ENCODE measurements around the gene MYO18A.

The MYO18A gene

DNA sequence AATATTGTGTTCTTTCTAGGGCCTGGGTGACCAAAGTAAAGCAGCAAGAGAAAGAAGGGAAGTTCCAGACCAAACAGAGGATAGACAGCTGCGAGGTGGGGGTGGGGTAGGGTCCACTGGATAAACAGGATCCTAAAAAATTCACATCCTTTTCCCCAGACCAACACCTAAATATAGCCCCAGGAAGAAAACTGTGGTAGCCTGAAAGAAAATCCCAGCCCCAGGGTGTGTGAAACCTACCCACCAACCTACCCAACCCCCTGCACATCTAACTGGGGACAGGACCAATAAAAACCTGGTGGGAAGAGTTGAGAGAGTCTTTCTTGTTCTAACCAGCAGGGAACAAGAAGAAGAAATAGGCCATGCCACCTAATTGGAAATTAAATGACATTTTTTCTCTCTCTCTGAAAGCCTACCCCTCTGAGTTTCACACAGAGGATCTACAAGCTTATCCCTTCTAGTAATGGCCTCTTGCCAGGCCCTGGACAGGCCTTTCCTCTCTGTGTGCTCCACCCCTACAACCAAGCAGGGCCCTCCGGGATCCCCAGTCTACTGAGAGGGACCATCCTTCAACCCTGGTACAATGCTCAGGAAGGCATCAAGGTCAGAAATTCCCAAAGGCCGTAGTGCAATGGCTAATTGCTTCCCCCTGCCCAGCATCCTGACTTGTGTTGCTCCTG, 12.0 kb downstream of the MYO18A start:
- no peak for DNase-seq (ENCODE audit: low read depth, low spot score)

DNA sequence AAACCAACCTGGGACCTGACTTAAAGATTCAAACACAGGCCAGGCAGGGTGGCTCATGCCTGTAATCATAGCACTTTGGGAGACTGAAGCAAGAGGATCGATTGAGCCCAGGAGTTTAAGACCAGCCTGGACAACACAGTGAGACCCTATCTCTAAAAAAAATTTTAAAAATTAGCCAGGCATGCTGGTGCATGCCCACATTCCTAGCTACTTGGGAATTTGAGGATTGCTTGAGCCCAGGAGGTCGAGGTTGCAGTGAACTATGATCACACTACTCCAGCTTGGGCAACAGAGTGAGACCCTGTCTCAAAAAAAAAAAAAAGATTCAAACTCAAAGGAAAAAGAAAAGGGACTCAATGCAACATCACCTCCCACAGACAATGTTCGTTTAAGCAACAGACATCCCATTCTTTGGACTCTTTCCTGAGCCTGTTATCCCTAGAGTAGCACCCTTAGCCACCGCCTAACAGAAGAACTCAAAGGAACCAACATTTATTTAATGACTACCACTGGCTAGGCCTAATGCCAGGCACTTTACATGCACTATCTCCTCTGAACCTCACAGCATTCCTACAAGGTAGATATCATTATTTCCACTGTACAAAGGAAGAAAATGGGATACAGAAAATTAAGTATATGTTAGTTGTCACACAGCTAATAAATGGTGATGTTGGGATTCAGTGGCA, 12.7 kb downstream of the MYO18A start:
- no peak for DNase-seq (ENCODE audit: low read depth, low spot score)

DNA sequence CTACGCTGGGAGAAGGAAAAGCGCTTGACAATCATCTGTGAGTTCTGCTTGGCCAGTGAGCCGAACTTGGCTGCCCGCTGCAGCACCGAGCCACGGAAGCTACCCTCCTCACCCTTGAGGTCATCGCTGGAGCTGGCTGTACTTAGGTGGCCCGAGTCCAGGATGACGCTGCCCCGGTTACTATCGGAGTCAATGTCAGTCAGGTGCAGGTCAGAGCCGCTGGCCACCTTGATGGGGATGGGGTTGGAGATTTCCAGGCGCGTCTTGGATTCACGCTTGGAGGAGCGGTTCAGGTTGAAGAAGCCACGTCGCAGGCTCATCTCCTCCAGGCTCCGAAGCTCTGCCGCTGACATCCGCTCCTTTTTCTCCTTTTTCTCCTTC, 13.7 kb downstream of the MYO18A start:
- no peak for DNase-seq (ENCODE audit: low read depth, low spot score)

DNA sequence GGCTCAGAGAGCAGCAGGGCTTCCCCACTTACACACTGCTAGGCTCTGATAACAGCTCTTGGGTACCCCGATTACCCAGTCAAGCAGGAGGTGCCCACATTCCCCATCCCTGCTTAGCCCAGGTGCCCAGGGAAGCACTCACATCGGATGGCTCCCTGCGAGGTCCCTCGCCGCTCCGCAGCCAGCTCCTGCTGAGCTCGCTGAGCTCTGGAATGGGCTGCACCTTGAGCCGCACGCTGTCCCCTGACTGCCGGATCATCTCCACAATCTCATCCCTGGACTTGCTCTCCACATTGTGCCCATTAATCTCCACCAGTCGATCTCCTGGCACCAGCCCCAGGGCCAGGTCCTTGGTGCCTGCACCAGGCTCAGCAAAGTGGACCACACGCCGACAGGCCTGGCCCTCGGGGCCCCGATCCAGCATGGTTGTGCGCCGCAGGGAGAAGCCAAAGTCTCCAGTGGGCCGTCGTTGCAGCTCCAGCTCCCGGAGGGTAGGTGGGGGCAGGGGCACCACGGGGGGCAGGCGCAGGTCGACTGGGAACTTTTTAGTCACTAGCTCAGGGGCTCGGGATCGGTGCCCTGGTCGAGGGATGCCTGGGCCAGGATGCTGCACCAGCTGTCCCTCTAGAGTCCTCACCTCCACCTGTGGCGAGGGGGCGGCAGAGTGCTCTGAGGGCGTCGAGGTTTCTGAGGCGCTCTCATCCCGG, 14.2 kb downstream of the MYO18A start:
- no peak for DNase-seq (ENCODE audit: low read depth, low spot score)

DNA sequence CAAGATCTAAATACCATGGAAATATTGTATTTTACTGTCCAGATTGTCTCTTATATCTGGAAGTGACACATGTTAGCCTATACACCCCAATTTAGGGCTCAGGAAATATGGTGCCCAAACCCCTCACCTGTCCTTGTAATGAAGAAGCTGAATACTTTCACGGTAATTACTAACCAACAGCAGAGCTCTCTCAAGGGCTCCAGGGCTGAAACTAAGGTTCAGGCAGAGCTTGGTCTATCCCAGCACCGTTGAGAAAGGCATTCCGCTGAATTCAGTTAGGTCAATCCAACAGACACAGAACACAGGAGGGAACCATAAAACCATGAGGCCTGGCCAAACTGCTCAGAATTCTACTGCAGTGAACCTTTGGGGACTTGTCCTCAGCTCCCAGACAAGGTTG, 14.9 kb downstream of the MYO18A start:
- DNase-seq (ENCODE audit: low read depth, low spot score): no peak

DNA sequence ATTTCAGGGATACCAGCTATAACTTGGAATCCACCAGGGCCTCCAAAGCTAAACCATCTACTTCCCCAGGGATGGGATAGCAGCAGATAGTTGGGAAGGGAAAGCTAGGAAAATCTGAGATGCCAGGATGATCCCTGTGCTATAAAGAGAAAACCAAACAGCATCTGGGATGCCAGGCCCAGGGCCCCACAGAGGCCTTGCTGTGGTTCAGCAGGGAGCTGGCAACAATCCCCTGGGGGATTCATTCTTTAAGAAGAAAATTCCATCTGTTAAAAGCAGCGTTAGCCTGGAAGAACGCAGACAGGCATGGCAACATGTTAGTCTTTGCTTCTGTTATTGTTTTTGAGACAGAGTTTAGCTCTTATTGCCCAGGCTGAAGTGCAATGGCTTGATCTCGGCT, 16.6 kb downstream of the MYO18A start:
- no peak for DNase-seq (ENCODE audit: low read depth, low spot score)

DNA sequence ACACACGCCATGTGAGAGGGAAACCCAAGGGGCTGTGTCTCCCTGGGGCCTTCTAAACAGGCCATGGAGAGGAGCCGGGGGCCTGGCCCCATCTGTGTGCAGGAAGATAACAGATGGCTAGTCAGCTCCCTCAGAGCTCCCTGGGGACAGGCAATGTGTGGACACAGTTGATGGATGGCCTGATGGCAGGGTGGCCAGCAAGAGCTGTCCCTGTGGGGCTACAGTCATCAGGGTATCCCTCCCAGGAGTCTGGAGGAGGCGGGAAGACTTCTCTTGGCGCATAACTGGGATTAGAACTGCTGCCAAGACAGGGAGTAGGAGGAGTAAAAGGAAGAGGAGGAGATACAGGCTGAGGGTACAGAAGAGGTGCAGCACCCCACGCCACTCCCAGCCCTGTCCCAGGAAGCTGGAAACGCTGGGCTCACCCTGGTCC, 17.3 kb downstream of the MYO18A start:
- DNase-seq (ENCODE audit: low read depth, low spot score): no peak

DNA sequence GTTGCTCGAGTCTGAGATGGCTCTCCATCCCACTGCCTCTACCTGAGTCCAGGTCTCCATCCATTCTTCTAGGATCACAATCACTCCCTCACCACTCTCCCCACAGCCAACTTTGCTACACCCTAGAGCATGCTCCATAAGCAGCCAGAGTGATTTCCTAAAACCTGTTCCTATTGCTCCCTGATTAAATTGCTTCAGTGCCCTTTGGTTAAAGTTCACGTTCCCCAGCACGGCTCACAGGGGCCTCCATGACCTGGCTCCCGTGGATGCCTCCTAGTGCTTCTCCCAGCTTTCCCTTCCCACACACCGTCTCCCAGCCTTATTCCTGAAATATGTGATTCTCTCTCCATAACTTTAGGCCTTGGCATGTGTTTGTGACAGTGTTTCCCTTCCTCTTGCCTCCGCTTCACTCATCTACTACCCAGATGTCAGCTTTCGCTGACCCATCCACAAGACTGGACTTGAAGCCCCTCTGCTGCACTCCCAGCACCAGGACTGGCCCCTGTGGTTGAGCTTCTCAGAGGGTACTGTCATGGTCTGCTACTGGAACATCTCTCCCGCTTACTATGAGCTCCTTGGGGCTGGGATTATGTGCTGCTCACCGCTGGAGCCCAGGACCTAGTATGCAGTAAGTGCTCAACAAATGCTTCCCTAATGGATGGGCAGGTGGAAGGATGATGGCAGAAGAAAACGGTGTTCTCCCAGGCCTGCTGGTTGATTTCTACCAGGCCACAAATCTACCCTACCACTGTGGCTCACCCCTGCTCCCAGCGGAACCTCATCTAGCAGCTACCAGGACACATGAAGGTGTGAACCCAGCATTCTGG, 17.9 kb downstream of the MYO18A start:
- DNase-seq (ENCODE audit: low read depth, low spot score): no peak

DNA sequence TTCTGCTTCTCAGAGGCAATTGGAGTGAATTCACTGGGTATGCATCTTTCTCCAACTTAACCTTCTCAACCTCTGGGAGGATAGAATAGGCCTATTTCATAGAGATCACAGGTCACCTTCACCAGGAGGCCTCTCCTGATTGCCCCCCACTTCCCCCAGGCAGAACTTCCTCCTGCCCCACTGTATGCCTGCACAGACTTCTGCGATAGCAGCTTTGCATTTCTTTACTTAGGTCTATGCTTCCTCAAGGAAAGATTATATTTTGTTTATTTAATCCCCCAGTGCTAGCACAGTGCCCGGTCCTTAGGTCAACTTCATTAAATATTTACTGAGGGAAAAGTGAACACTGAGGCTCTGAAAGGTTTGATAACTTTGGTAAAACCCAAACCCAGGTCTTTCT, 19.9 kb downstream of the MYO18A start:
- no peak for DNase-seq (ENCODE audit: low read depth, low spot score)

DNA sequence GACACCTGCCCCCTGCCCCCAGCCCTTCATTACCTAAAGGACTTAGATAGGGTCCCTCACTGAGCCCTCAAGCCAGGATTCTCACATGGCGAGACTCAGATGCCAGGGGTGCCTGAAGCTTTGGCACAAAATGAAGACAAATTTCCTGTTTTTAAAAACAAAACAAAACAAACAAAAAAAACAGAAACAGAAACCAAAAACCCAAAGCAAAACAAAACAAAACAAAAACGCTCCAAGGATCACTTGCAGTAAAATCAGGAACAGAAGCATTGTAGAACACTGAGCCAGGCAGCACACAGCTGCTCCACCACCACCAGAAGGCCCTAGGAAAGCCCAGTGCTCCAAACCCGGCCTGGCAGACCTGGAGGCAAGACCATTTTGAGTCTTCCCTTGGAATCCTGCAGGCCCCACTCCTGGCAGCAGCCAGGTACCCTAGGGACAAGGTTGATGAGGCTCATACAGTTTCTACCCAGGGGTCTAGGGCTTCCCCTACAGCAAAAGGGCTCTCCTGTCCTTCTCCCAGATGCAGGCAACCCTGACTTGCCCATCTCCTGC, 20.8 kb downstream of the MYO18A start:
- DNase-seq (ENCODE audit: low read depth, low spot score): no peak

DNA sequence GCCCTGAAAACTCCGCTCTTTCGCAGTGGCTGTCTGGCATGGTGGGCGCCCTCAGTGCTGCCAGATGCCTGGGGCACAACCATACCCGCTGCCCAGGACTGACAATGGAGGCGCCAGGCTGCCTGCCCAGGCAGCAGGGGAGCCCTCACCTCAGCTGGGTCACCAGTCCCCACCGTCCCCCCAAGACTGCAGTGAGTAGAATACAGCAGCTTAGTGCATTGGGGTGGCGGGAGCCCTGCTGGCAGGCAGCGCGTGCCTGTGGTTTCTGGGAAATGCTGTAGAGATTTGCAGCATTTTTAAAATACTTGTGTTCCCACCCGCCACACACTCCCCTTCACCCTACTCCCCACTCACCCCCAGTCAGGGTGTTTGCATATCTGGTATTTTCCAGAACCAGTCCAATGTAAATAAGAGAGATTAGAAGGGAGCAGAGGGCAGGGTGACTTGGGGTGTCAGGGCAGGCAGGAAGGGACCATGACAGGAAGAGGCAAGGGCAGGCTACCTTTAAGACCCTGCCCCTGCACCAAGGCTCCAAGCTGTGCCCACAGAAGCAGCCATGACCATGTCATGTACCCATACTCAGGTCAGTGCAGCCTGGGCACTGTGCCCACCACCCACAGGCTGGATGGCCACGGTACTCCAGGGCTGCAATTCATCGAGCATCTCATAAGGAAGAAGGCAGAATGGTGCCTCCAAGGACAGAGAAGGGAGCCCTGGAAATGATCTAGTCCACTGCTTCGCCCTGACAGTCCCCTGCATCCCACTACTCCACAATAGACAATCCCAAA, 21.5 kb downstream of the MYO18A start:
- DNase-seq (ENCODE audit: low read depth, low spot score): no peak

DNA sequence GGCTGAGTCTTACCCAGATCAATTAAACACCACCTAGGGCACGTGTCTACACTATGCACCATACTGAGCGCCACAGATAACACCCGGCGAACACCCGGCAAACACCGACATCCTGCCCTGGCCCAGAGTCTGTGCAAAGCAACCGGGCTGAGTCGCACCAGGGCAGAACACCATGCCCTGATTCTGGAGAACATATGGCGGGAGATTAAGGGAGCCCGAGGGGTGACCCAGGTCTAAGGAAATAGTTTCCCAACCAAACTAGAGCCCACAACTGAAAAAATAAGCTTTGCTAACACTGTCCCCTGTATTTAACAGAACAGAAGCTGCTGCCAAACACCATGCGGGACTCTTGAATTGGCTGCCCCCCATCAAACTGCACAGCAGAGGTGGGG, 22.1 kb downstream of the MYO18A start:
- DNase-seq (ENCODE audit: low read depth, low spot score): no peak

DNA sequence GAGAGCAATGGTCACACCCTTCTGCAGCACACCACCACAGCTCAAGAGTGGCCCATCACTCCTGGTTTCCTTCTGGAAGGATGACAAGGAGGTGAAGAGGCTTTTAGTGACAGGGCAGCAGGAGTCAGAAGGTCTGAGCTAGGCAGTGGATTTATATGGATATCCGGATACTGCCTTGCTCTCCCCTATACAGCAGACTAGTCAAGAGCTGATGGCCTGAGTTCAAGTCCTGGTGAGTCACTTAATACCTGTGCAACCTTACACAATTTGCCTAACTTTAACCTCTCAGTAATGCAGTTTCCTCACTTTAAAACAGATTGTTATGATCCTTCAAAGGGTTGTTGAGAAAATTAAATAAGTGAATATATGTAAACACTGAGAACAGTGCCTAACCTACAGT, 22.9 kb downstream of the MYO18A start:
- DNase-seq (ENCODE audit: low read depth, low spot score): no peak

DNA sequence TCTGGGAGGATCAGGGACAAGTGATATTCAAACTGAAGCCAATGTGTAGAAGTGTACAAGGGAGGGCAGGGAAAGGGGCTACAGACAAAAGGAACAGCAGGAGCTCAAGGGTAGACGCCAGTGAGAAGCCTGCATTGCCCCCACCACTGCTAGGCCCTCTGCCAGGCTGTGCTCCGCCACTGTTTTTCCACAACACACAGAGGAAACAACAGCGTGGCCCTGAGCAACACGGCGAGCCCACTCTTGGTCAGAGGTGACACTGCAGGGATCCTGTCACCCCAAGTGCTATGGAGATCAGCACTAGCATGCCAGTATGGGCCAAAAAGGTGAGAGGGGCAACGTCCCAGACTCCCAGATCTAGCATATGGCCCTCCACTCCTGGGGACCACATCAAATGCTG, 23.4 kb downstream of the MYO18A start:
- no peak for DNase-seq (ENCODE audit: low read depth, low spot score)

DNA sequence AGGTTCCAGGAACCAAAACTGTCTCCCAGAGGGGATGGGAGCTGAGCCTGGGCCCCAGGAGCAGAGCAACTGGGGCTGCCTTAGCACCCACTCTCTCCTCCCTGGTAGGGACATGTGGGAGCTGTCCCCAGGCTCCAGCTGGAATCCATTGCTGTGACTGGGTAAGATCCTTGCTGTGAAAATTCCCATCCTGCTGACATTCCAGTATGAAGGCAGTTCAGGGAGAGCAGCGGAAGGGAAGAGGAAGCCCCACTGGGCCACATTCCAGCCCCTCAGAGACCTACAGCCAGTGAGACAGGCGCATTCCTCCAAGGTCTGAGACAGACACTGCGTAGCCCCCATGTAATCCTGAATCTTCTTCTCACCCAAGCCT, 24.2 kb downstream of the MYO18A start:
- no peak for DNase-seq (ENCODE audit: low read depth, low spot score)

DNA sequence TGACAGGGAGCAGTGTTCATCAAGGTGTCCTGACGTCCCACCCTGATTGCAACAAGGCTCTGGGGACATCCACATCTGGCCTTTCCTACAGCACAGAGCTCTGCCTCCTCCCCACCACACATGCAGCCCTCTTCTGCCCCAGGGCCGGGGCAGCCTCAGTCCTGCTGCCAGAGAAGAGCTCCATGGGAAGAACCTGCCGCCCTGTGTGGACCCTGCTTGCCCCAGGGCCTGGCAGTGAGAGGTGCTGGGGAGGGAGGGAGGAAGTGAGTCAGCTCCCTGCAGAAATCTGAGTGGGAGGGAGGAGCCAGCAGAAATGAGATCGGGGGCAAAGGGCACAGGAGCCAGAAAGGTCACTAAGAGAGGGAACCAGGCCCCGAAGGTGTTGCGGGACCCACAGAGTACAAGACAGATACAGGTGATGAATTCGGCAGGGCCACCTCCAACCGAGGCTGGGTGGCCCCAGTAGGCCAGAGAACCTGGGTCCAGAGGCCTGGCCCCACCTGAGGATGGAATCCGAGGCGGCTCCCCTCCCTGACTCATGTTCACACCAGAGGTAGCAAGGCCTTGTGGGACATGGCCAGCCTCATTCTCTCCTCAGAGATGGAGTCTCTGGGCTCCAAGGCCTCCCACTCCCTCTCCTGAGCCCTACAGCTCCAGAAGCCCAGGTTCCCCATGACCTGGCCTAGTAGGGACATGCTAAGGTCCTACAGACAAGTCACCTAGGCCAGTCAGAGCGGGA, 24.8 kb downstream of the MYO18A start:
- no peak for DNase-seq (ENCODE audit: low read depth, low spot score)

DNA sequence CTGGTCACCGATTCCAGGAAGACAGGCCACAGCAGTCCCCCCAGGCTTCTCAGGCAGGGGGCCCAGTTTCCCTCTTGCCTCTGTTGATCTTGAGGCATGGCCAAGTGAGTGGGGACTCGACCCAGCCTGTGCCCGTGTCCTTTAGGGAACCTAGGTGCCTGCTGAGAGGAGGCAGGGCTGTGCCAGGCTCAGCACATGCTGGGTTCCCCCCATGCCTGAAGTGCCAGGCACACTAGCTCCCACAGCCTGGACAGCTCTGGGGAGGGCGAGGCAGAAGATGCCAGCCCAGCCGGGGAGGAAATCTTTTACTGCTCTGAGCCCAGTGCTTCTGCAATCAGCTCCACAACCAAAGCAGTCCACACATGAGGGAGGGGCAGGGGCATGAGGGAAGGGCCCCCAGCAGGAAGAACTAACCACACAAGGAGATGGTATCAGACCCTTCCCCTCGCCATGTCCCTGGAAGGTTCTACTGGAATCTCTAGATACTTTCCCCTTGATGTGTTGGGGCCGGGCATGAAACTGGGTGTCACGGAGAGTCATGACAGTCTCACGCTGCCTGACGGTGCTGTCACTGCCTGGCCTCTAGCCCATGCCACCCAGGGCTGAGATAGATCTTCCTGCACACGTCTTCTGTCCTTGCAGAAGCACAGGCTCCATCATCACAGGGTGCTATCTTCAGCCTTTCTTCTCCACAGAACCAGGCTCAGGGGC, 25.5 kb downstream of the MYO18A start:
- DNase-seq (ENCODE audit: low read depth, low spot score): no peak

DNA sequence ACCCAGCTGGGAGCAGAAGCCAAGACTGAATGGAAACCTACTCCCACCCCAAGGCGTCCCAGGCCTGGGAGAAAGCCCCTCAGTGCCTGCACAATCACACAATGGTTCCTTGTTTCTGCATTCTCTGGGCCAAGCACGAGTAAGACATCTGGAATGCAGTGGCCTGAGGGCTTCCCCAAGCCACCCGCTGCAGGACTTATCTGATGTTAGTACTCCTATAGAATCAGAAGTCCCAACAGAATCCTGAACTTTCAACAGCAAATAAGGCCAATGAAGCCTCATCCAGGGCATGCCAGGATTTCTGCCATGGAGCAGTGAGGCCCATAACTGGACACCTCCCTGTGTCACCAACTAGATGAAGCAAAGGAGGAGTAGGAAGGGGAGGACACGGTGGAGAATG, 28.6 kb downstream of the MYO18A start:
- DNase-seq (ENCODE audit: low read depth, low spot score): no peak

DNA sequence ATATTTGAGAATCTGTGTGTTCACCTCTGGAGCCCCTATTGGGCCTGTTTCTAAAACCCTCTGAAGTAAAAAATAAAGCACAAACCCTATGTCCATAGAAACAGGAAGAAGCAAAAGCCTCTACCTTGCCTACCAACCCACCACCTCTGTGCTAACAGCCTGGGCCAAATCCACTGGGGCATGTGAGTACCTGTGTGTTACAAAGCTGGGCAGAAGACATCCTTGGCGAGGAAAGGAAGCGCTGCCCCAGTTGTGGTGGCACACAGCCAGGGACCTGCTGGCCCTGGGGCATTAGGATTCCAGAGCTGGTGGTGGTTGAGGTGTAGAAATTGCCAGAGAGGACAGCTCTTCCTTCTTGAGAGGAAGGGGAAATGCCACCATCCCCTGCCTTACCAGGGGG, 30.0 kb downstream of the MYO18A start:
- no peak for DNase-seq (ENCODE audit: low read depth, low spot score)
